HEK293 (cell line): Measurements from ENCODE around the gene CSNK1G3.

Experiments
- CTCF ChIA-PET: fragments of 350-600 bp; formaldehyde crosslinking; extraction: SDS; loops from one replicate; lab custom pipeline; 2021; ENCODE audit warnings: antibody characterized with exemption; lab: Yijun Ruan, JAX
- POLR2A ChIA-PET: fragments of 300-600 bp; formaldehyde crosslinking; extraction: SDS; loops from one replicate; lab custom pipeline; 2020; ENCODE audit warnings: antibody characterized with exemption, inconsistent platforms; lab: Yijun Ruan, JAX
- H3K27ac ChIP-seq: fragments of 200-500 bp; sonication (Bioruptor generic); 2 replicates; pipeline ENCODE4 v1.5.1; 2014; ENCODE audit warnings: low read depth, low read length, control low read depth, inconsistent platforms; ENCODE audit errors: extremely low read depth
- H3K36me3 ChIP-seq, 2 experiments: fragments of 200-500 bp in 1 of 2; sonication (Bioruptor generic) in 1 of 2; 1 replicate in 1 of 2; 2 replicates in 1 of 2; pipeline ENCODE4 v1.5.1; 2014 to 2017; ENCODE audit warnings: inconsistent platforms in 2 of 2, low read length in 2 of 2; ENCODE audit not compliant: control insufficient read depth in 2 of 2, insufficient read depth in 1 of 2
- H3K4me1 ChIP-seq: fragments of 200-500 bp; sonication (Bioruptor generic); 2 replicates; pipeline ENCODE4 v1.5.1; 2014; ENCODE audit warnings: mild to moderate bottlenecking, low read length, inconsistent platforms; ENCODE audit not compliant: control insufficient read depth, insufficient read depth
- H3K4me3 ChIP-seq: 2 replicates; pipeline ENCODE4 v1.5.1; 2011; ENCODE audit warnings: low read depth, mild to moderate bottlenecking, control low read depth, low read length, moderate library complexity
- H3K9me3 ChIP-seq: fragments of 200-500 bp; sonication (Bioruptor generic); 2 replicates; pipeline ENCODE4 v1.5.1; 2014; ENCODE audit warnings: low read depth, low read length, inconsistent platforms; ENCODE audit not compliant: control insufficient read depth, insufficient read depth
- GLIS1 ChIP-seq: fragments of 450-650 bp; formaldehyde crosslinking; IDR thresholded peaks from 2 replicates; pipeline ENCODE4 v1.5.1; 2016; ENCODE audit warnings: missing biosample characterization, missing genetic modification characterization
- HOXD13 ChIP-seq: sonication (generic); formaldehyde crosslinking; IDR thresholded peaks from 2 replicates; pipeline ENCODE4 v1.8.0; 2022; ENCODE audit warnings: missing genetic modification reagents, borderline replicate concordance
- IKZF3 ChIP-seq: fragments of 450-650 bp; IDR thresholded peaks from 2 replicates; pipeline ENCODE4 v1.5.0; 2018; ENCODE audit warnings: missing biosample characterization, mild to moderate bottlenecking, missing genetic modification characterization, moderate library complexity
- KLF7 ChIP-seq: fragments of 450-650 bp; formaldehyde crosslinking; IDR thresholded peaks from 2 replicates; pipeline ENCODE4 v1.5.1; 2016; ENCODE audit warnings: missing biosample characterization, missing genetic modification characterization, borderline replicate concordance
- TCF7L2 ChIP-seq: IDR thresholded peaks from 2 replicates; pipeline ENCODE4 v1.6.1; 2011; ENCODE audit warnings: low read depth, mild to moderate bottlenecking, inconsistent platforms, low read length, moderate library complexity, borderline replicate concordance
- ZBTB21 ChIP-seq: fragments of 450-650 bp; formaldehyde crosslinking; IDR thresholded peaks from 2 replicates; pipeline ENCODE4 v1.5.1; 2017; ENCODE audit warnings: missing biosample characterization, missing genetic modification characterization
- ZBTB7A ChIP-seq: fragments of 450-650 bp; formaldehyde crosslinking; IDR thresholded peaks from 2 replicates; pipeline ENCODE4 v1.5.1; 2016; ENCODE audit warnings: low read depth, missing biosample characterization, missing genetic modification characterization
- ZEB2 ChIP-seq: fragments of 450-650 bp; formaldehyde crosslinking; IDR thresholded peaks from 2 replicates; pipeline ENCODE4 v1.5.1; 2016; ENCODE audit warnings: missing biosample characterization, missing genetic modification characterization
- ZFP69B ChIP-seq: fragments of 450-650 bp; formaldehyde crosslinking; IDR thresholded peaks from 2 replicates; pipeline ENCODE4 v1.5.1; 2016; ENCODE audit warnings: missing biosample characterization, missing genetic modification characterization
- ZIC2 ChIP-seq: fragments of 450-650 bp; formaldehyde crosslinking; IDR thresholded peaks from 2 replicates; pipeline ENCODE4 v1.5.1; 2016; ENCODE audit warnings: missing biosample characterization, missing genetic modification characterization
- ZNF132 ChIP-seq: fragments of 450-650 bp; formaldehyde crosslinking; IDR thresholded peaks from 2 replicates; pipeline ENCODE4 v1.5.1; 2017; ENCODE audit warnings: missing biosample characterization, missing genetic modification characterization, borderline replicate concordance
- ZNF169 ChIP-seq: fragments of 450-650 bp; formaldehyde crosslinking; IDR thresholded peaks from 2 replicates; pipeline ENCODE4 v1.5.1; 2016; ENCODE audit warnings: missing biosample characterization, missing genetic modification characterization
- ZNF175 ChIP-seq: fragments of 450-650 bp; formaldehyde crosslinking; IDR thresholded peaks from 2 replicates; pipeline ENCODE4 v1.5.1; 2016; ENCODE audit warnings: missing biosample characterization, missing genetic modification characterization
- ZNF239 ChIP-seq: fragments of 450-650 bp; formaldehyde crosslinking; IDR thresholded peaks from 2 replicates; pipeline ENCODE4 v1.5.1; 2016; ENCODE audit warnings: missing biosample characterization, missing genetic modification characterization
- ZNF335 ChIP-seq: fragments of 450-650 bp; formaldehyde crosslinking; conservative IDR thresholded peaks from 2 replicates; pipeline ENCODE4 v1.5.1; 2016; ENCODE audit warnings: missing biosample characterization, missing genetic modification characterization
- ZNF350 ChIP-seq: fragments of 450-650 bp; formaldehyde crosslinking; IDR thresholded peaks from 2 replicates; pipeline ENCODE4 v1.5.0; 2017; ENCODE audit warnings: missing biosample characterization, mild to moderate bottlenecking, missing genetic modification characterization
- ZNF394 ChIP-seq: fragments of 450-650 bp; formaldehyde crosslinking; IDR thresholded peaks from 2 replicates; pipeline ENCODE4 v1.5.1; 2016; ENCODE audit warnings: missing biosample characterization, missing genetic modification characterization, mild to moderate bottlenecking, moderate library complexity, borderline replicate concordance
- ZNF398 ChIP-seq: fragments of 450-650 bp; formaldehyde crosslinking; IDR thresholded peaks from 2 replicates; pipeline ENCODE4 v1.5.1; 2017; ENCODE audit warnings: missing biosample characterization, missing genetic modification characterization
- ZNF473 ChIP-seq: fragments of 450-650 bp; formaldehyde crosslinking; IDR thresholded peaks from 2 replicates; pipeline ENCODE4 v1.5.1; 2017; ENCODE audit warnings: missing biosample characterization, missing genetic modification characterization
- ZNF501 ChIP-seq: fragments of 450-650 bp; formaldehyde crosslinking; IDR thresholded peaks from 2 replicates; pipeline ENCODE4 v1.5.1; 2016; ENCODE audit warnings: missing biosample characterization, missing genetic modification characterization
- ZNF555 ChIP-seq: fragments of 450-650 bp; formaldehyde crosslinking; conservative IDR thresholded peaks from 2 replicates; pipeline ENCODE4 v1.5.1; 2017; ENCODE audit warnings: missing biosample characterization, mild to moderate bottlenecking, missing genetic modification characterization, inconsistent platforms
- ZNF571 ChIP-seq: fragments of 450-650 bp; formaldehyde crosslinking; IDR thresholded peaks from 2 replicates; pipeline ENCODE4 v1.5.0; 2017; ENCODE audit warnings: missing biosample characterization, missing genetic modification characterization
- ZNF600 ChIP-seq: fragments of 450-650 bp; formaldehyde crosslinking; IDR thresholded peaks from 2 replicates; pipeline ENCODE4 v1.5.1; 2016; ENCODE audit warnings: missing biosample characterization, missing genetic modification characterization
- ZNF610 ChIP-seq: fragments of 450-650 bp; formaldehyde crosslinking; IDR thresholded peaks from 2 replicates; pipeline ENCODE4 v1.5.1; 2016; ENCODE audit warnings: missing biosample characterization, missing genetic modification characterization, borderline replicate concordance
- ZNF670 ChIP-seq: fragments of 450-650 bp; formaldehyde crosslinking; IDR thresholded peaks from 2 replicates; pipeline ENCODE4 v1.5.1; 2016; ENCODE audit warnings: missing biosample characterization, missing genetic modification characterization, low read depth
- ZNF677 ChIP-seq: fragments of 450-650 bp; IDR thresholded peaks from 2 replicates; pipeline ENCODE4 v1.5.0; 2018; ENCODE audit warnings: missing biosample characterization, mild to moderate bottlenecking, missing genetic modification characterization, moderate library complexity
- ZNF785 ChIP-seq: fragments of 450-650 bp; formaldehyde crosslinking; IDR thresholded peaks from 2 replicates; pipeline ENCODE4 v1.5.1; 2016; ENCODE audit warnings: missing biosample characterization, missing genetic modification characterization
- ZSCAN16 ChIP-seq: fragments of 450-650 bp; formaldehyde crosslinking; IDR thresholded peaks from 2 replicates; pipeline ENCODE4 v1.5.1; 2016; ENCODE audit warnings: missing biosample characterization, missing genetic modification characterization
- TF ChIP-seq, protein P1 (sequence below): fragments of 450-650 bp; formaldehyde crosslinking; IDR thresholded peaks from 2 replicates; pipeline ENCODE4 v1.5.1; 2016; ENCODE audit warnings: missing biosample characterization, missing genetic modification characterization, borderline replicate concordance
- TF ChIP-seq, protein P2 (sequence below): fragments of 450-650 bp; formaldehyde crosslinking; IDR thresholded peaks from 2 replicates; pipeline ENCODE4 v1.5.1; 2017; ENCODE audit warnings: missing biosample characterization, missing genetic modification characterization

Gene CSNK1G3

DNA sequence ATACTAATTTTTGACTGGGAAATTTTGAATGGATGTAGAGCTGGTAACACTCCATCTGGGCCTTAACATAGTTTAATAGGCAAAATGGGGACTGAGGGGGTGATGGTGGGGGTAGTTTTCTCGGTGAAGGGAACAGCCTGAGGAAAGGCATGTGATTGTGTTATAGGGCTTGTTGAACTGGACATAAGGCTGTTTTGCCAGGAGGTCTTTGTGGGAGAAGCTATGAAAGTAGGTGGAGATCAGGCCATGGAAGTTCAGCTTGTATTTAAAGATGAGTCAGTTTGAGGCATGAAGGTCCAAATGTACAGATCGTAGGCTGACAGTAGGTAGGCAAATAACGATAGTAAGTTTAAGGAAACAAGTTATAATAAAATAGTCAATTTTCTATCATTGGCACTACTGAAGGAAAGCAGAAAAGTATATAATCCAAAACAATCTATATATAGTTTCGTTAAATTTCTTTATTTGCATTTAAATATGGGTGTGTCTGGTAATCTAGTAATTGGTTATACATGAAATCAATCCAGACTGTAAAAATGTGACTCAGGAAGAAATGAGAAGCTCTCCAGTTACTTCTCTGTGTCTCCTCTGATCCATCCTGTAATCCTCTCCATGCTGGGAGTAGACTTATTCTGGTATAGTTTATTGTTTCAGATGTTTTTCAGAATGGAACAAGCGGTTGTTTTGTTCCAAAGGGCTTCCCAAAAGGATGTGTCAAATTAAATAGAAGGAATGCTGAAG lies 2.8 kb downstream of the CSNK1G3 start (continued):
- 0 out of 2 replicates have a peak, but pooled peaks have one; percentile 51 for TF ChIP-seq ZNF501 (tag by site-specific recombination)
- TF ChIP-seq ZNF239 (tag by site-specific recombination), result no peak
- TF ChIP-seq ZNF132 (tag by site-specific recombination), result no peak
- 0 out of 2 replicates have a peak, but pooled peaks have one; percentile 7 for TF ChIP-seq ZNF335 (tag by site-specific recombination)
- TF ChIP-seq ZNF394, result peak; percentile 53; the same call in 1 of the 2 replicates
- TF ChIP-seq, protein P1, sequence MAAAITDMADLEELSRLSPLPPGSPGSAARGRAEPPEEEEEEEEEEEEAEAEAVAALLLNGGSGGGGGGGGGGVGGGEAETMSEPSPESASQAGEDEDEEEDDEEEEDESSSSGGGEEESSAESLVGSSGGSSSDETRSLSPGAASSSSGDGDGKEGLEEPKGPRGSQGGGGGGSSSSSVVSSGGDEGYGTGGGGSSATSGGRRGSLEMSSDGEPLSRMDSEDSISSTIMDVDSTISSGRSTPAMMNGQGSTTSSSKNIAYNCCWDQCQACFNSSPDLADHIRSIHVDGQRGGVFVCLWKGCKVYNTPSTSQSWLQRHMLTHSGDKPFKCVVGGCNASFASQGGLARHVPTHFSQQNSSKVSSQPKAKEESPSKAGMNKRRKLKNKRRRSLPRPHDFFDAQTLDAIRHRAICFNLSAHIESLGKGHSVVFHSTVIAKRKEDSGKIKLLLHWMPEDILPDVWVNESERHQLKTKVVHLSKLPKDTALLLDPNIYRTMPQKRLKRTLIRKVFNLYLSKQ, result no peak
- TF ChIP-seq HOXD13 (CRISPR knock-in tag), result no peak
- TF ChIP-seq ZNF670 (tag by site-specific recombination), result no peak
- no peak for TF ChIP-seq ZNF610 (tag by site-specific recombination)
- TF ChIP-seq ZNF571, result no peak
- TF ChIP-seq ZNF398 (tag by site-specific recombination), result 0 out of 2 replicates have a peak, but pooled peaks have one; percentile 26
- no peak for TF ChIP-seq TCF7L2
- TF ChIP-seq KLF7 (tag by site-specific recombination), result no peak
- no peak for TF ChIP-seq ZNF677 (tag by site-specific recombination)
- TF ChIP-seq ZNF600 (tag by site-specific recombination), result peak; percentile 49
- no peak for TF ChIP-seq ZNF785 (tag by site-specific recombination)
- TF ChIP-seq, protein P2, sequence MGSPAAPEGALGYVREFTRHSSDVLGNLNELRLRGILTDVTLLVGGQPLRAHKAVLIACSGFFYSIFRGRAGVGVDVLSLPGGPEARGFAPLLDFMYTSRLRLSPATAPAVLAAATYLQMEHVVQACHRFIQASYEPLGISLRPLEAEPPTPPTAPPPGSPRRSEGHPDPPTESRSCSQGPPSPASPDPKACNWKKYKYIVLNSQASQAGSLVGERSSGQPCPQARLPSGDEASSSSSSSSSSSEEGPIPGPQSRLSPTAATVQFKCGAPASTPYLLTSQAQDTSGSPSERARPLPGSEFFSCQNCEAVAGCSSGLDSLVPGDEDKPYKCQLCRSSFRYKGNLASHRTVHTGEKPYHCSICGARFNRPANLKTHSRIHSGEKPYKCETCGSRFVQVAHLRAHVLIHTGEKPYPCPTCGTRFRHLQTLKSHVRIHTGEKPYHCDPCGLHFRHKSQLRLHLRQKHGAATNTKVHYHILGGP (tag by site-specific recombination), result 0 out of 2 replicates have a peak, but pooled peaks have one; percentile 7
- peak; percentile 30; the same call in 1 of the 2 replicates for TF ChIP-seq IKZF3
- TF ChIP-seq ZNF473 (tag by site-specific recombination), result no peak
- TF ChIP-seq, all 188 proteins: peak for 14

- no peak overlapping the region for H3K4me3 ChIP-seq
- CTCF ChIA-PET, result no interaction called here
- POLR2A ChIA-PET, result no interaction called here
- H3K4me1 ChIP-seq, result peaks cover 33% of the 10 kb centered on the region
- no peak for TF ChIP-seq ZNF175 (tag by site-specific recombination)
- no peak for TF ChIP-seq ZNF169
- no peak for TF ChIP-seq ZFP69B (tag by site-specific recombination)
- no peak for TF ChIP-seq ZNF571
- TF ChIP-seq ZEB2, result no peak
- TF ChIP-seq ZIC2, result no peak
- TF ChIP-seq IKZF3, result no peak
- TF ChIP-seq ZBTB21 (tag by site-specific recombination), result no peak
- TF ChIP-seq ZSCAN16 (tag by site-specific recombination), result no peak
- TF ChIP-seq ZNF555 (tag by site-specific recombination), result no peak
- no peak for TF ChIP-seq ZBTB7A (tag by site-specific recombination)
- TF ChIP-seq ZNF350 (tag by site-specific recombination), result no peak
- TF ChIP-seq ZNF335 (tag by site-specific recombination), result no peak
- TF ChIP-seq GLIS1 (tag by site-specific recombination), result no peak
- H3K9me3 ChIP-seq, result no peaks in the 10 kb centered on the region
- no peak overlapping the region for H3K27ac ChIP-seq
- no peaks in the 10 kb centered on the region for H3K36me3 ChIP-seq
Observed at GRCh38 chr5:123515904-123516303, 3.9 kb downstream of the CSNK1G3 start.
